HepG2 (cell line): Measurements from ENCODE around the gene TRIO. TPM values are rescaled to one million over a fixed set of nuclear protein-coding genes. Genes with fewer than 3 reads are reported as not detected.
A peak's percentile ranks its signal among the peaks of the same experiment; 100 is the strongest.

ENCODE experiments used
- CENPT ChIP-seq: sonication (generic); formaldehyde crosslinking; IDR thresholded peaks from 2 replicates; pipeline ENCODE4 v1.8.0; 2022; ENCODE audit warnings: low read depth, mild to moderate bottlenecking, moderate library complexity, missing genetic modification reagents
- CHD4 ChIP-seq: fragments of 200-600 bp; sonication (generic); IDR thresholded peaks from 2 replicates; pipeline ENCODE4 v1.7.0; 2017; ENCODE audit warnings: mild to moderate bottlenecking, low read length, borderline replicate concordance
- EED ChIP-seq: sonication (generic); formaldehyde crosslinking; IDR thresholded peaks from 2 replicates; pipeline ENCODE4 v1.5.0; 2020; ENCODE audit warnings: mild to moderate bottlenecking, missing genetic modification reagents
- GABPA ChIP-seq, 2 experiments: IDR thresholded peaks; 2 replicates each; pipeline ENCODE4 v1.6.1; 2011 to 2016; ENCODE audit warnings: low read depth in 2 of 2, low read length in 1 of 2, missing biosample characterization in 1 of 2, missing genetic modification characterization in 1 of 2
- GABPB1 ChIP-seq: IDR thresholded peaks from 2 replicates; pipeline ENCODE4 v1.6.1; 2016; ENCODE audit warnings: mild to moderate bottlenecking, missing genetic modification reagents, moderate library complexity, missing compliant biosample characterization
- HOXA9 ChIP-seq: sonication (generic); formaldehyde crosslinking; IDR thresholded peaks from 2 replicates; pipeline ENCODE4 v1.8.1; 2022; ENCODE audit warnings: missing genetic modification reagents, mild to moderate bottlenecking, moderate library complexity, borderline replicate concordance
- KDM5B ChIP-seq: sonication (generic); formaldehyde crosslinking; IDR thresholded peaks from 2 replicates; pipeline ENCODE4 v1.4.0; 2020; ENCODE audit warnings: missing genetic modification reagents, mild to moderate bottlenecking, borderline replicate concordance
- MAFF ChIP-seq: IDR thresholded peaks from 2 replicates; pipeline ENCODE4 v1.6.1; 2011; ENCODE audit warnings: low read depth, low read length, improper control_type of control experiment
- MEIS1 ChIP-seq: sonication (generic); formaldehyde crosslinking; IDR thresholded peaks from 2 replicates; pipeline ENCODE4 v1.9.0; 2021; ENCODE audit warnings: mild to moderate bottlenecking, missing genetic modification reagents, moderate library complexity, borderline replicate concordance
- MTA3 ChIP-seq: sonication (generic); formaldehyde crosslinking; IDR thresholded peaks from 2 replicates; pipeline ENCODE4 v1.4.0; 2020; ENCODE audit warnings: missing genetic modification reagents
- REL ChIP-seq: sonication (generic); formaldehyde crosslinking; conservative IDR thresholded peaks from 2 replicates; pipeline ENCODE4 v1.8.0; 2022; ENCODE audit warnings: mild to moderate bottlenecking, missing genetic modification reagents, moderate library complexity
- SALL1 ChIP-seq: sonication (generic); formaldehyde crosslinking; IDR thresholded peaks from 2 replicates; pipeline ENCODE4 v1.8.0; 2022; ENCODE audit warnings: mild to moderate bottlenecking, missing genetic modification reagents
- SATB2 ChIP-seq: sonication (generic); formaldehyde crosslinking; IDR thresholded peaks from 2 replicates; pipeline ENCODE4 v1.5.0; 2020; ENCODE audit warnings: missing genetic modification reagents
- STAT5B ChIP-seq: sonication (generic); formaldehyde crosslinking; IDR thresholded peaks from 2 replicates; pipeline ENCODE4 v1.4.0; 2020; ENCODE audit warnings: missing genetic modification reagents
- THAP11 ChIP-seq: IDR thresholded peaks from 2 replicates; pipeline ENCODE4 v1.6.1; 2016; ENCODE audit warnings: missing biosample characterization, missing genetic modification reagents
- U2AF2 ChIP-seq: fragments of 200-400 bp; formaldehyde crosslinking; IDR thresholded peaks from 2 replicates; pipeline ENCODE4 v1.6.1; 2017; ENCODE audit warnings: low read depth, mild to moderate bottlenecking, low read length
- ZMYM4 ChIP-seq: sonication (generic); formaldehyde crosslinking; IDR thresholded peaks from 2 replicates; pipeline ENCODE4 v1.8.1; 2023; ENCODE audit warnings: mild to moderate bottlenecking, missing genetic modification reagents
- ZNF205 ChIP-seq: IDR thresholded peaks from 2 replicates; pipeline ENCODE4 v1.6.1; 2018; ENCODE audit warnings: missing biosample characterization, missing genetic modification reagents
- ZNF557 ChIP-seq: sonication (generic); formaldehyde crosslinking; IDR thresholded peaks from 2 replicates; pipeline ENCODE4 v1.4.0; 2020; ENCODE audit warnings: missing genetic modification reagents
- ZNF598 ChIP-seq: sonication (generic); formaldehyde crosslinking; IDR thresholded peaks from 2 replicates; pipeline ENCODE4 v1.5.1; 2020; ENCODE audit warnings: mild to moderate bottlenecking, missing genetic modification reagents, borderline replicate concordance
- ZNF652 ChIP-seq: IDR thresholded peaks from 2 replicates; pipeline ENCODE4 v1.6.1; 2016; ENCODE audit warnings: low read depth, borderline replicate concordance
- ZSCAN31 ChIP-seq: sonication (generic); formaldehyde crosslinking; IDR thresholded peaks from 2 replicates; pipeline ENCODE4 v1.5.0; 2020; ENCODE audit warnings: low read depth, mild to moderate bottlenecking, missing genetic modification reagents
- polyA plus RNA-seq, 8 experiments: library from polyadenylated mRNA; depleted of rRNA in 3 of 8; stranded (reverse) in 7 of 8; unstranded in 1 of 8; fragments of >200 nt; fragmentation: Illumina TruSeq in 4 of 8; extraction: Trizol in 4 of 8; gene quantifications; 2 replicates each; pipeline versions ENCODE4 v1.2.1 to v1.2.3, GENCODE V29; 2011 to 2016; ENCODE audit warnings: low read depth in 4 of 8, missing spikeins in 1 of 8, mixed read lengths in 1 of 8; ENCODE audit not compliant: insufficient read depth in 1 of 8
- total RNA-seq, 5 experiments: library from RNA; depleted of rRNA; stranded (reverse); fragments of >200 nt; fragmentation: Illumina TruSeq; extraction: Trizol; gene quantifications; 2 replicates each; pipeline ENCODE4 v1.2.3, GENCODE V29; 2016; ENCODE audit warnings: low read depth in 1 of 5
- TF ChIP-seq, protein P1 (sequence below): sonication (generic); formaldehyde crosslinking; IDR thresholded peaks from 2 replicates; pipeline ENCODE4 v1.5.0; 2020; ENCODE audit warnings: mild to moderate bottlenecking, missing genetic modification reagents, borderline replicate concordance
- TF ChIP-seq, protein P2 (sequence below): sonication (generic); formaldehyde crosslinking; IDR thresholded peaks from 2 replicates; pipeline ENCODE4 v1.4.0; 2020; ENCODE audit warnings: mild to moderate bottlenecking, missing genetic modification reagents
- TF ChIP-seq, protein P3 (sequence below): sonication (generic); formaldehyde crosslinking; IDR thresholded peaks from 2 replicates; pipeline ENCODE4 v1.4.0; 2020; ENCODE audit warnings: low read depth, mild to moderate bottlenecking, missing genetic modification reagents

The TRIO gene
- total and polyA plus RNA-seq, 2 of the 13 experiments (the other 11 are each of a cell fraction or from before 2014, with no cell fraction given), result 45.2 to 45.9 TPM

DNA sequence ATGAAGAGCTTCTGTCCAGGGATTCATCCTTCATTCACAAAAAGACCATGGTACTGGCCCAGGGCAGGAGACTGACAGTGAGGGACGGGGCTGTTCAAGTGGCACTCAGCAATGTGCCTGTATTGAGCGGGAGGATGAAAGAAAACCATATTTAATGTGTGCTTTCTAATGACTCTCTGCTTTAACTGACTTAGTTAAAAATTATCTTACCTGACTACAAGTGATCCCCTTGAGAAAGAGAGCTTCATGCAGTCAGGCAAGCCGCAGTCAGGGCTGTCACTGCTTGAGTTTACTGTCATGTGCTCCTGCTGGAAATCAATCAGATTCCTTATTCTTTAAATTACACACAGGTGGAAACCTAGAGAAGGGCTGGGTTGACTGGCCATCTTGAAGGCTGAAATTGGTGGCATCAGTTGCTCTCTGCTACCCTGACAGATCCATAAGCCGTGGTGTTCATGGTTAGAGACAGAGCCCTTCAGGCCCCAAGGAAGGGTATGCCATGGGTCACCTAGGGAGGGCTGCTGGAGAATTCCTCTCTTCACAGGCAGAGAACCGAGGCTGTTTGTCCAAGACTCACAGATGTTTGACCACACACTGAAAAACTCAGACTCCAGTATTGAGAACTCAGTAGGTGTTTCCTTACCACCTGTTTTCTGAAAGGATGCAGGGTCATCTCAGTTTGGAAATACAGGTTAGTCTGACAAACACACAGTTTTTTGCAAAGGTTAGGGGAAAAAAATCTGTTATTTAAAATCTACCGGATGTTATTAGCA lies 70.9 kb downstream of the TRIO start (continued):
- TF ChIP-seq CENPT (CRISPR knock-in tag) (no peak), SATB2 (CRISPR knock-in tag) (no peak), U2AF2 (no peak), ZNF652 (CRISPR knock-in tag) (no peak), MAFF (no peak), KDM5B (CRISPR knock-in tag) (no peak), GABPA (IDR thresholded peaks at IDR 0.05; ENCODE audit: low read depth, low read length) (no peak), GABPA (CRISPR knock-in tag; IDR thresholded peaks at IDR 0.05; ENCODE audit: low read depth) (no peak), THAP11 (CRISPR knock-in tag) (peak; percentile 40), REL (no peak), GABPB1 (CRISPR knock-in tag) (no peak), CHD4 (no peak), ZNF205 (no peak), MTA3 (CRISPR knock-in tag) (no peak), ZMYM4 (CRISPR knock-in tag) (peak; percentile 33; the same call in 1 of the 2 replicates), ZNF598 (CRISPR knock-in tag) (no peak), ZNF557 (CRISPR knock-in tag) (no peak), MEIS1 (0 out of 2 replicates have a peak, but pooled peaks have one; percentile 34), HOXA9 (CRISPR knock-in tag) (no peak), SALL1 (CRISPR knock-in tag) (peak; percentile 75), ZSCAN31 (no peak), EED (CRISPR knock-in tag) (no peak), STAT5B (CRISPR knock-in tag) (no peak)
- TF ChIP-seq, protein P1, sequence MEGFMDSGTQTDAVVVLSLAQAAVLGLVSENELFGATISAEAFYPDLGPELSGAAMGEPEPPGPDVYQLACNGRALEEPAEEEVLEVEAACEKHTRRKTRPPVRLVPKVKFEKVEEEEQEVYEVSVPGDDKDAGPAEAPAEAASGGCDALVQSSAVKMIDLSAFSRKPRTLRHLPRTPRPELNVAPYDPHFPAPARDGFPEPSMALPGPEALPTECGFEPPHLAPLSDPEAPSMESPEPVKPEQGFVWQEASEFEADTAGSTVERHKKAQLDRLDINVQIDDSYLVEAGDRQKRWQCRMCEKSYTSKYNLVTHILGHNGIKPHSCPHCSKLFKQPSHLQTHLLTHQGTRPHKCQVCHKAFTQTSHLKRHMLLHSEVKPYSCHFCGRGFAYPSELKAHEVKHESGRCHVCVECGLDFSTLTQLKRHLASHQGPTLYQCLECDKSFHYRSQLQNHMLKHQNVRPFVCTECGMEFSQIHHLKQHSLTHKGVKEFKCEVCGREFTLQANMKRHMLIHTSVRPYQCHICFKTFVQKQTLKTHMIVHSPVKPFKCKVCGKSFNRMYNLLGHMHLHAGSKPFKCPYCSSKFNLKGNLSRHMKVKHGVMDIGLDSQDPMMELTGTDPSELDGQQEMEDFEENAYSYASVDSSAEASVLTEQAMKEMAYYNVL (CRISPR knock-in tag), result no peak
- TF ChIP-seq, protein P2, sequence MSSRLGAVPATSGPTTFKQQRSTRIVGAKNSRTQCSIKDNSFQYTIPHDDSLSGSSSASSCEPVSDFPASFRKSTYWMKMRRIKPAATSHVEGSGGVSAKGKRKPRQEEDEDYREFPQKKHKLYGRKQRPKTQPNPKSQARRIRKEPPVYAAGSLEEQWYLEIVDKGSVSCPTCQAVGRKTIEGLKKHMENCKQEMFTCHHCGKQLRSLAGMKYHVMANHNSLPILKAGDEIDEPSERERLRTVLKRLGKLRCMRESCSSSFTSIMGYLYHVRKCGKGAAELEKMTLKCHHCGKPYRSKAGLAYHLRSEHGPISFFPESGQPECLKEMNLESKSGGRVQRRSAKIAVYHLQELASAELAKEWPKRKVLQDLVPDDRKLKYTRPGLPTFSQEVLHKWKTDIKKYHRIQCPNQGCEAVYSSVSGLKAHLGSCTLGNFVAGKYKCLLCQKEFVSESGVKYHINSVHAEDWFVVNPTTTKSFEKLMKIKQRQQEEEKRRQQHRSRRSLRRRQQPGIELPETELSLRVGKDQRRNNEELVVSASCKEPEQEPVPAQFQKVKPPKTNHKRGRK, result no peak
- TF ChIP-seq, protein P3, sequence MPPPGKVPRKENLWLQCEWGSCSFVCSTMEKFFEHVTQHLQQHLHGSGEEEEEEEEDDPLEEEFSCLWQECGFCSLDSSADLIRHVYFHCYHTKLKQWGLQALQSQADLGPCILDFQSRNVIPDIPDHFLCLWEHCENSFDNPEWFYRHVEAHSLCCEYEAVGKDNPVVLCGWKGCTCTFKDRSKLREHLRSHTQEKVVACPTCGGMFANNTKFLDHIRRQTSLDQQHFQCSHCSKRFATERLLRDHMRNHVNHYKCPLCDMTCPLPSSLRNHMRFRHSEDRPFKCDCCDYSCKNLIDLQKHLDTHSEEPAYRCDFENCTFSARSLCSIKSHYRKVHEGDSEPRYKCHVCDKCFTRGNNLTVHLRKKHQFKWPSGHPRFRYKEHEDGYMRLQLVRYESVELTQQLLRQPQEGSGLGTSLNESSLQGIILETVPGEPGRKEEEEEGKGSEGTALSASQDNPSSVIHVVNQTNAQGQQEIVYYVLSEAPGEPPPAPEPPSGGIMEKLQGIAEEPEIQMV (CRISPR knock-in tag), result no peak
